Epithelial cell of proximal tubule (primary cell): ENCODE measurements around the gene CCDC83. TPM values are rescaled to one million over a fixed set of nuclear protein-coding genes. Genes with fewer than 3 reads are reported as not detected.

ENCODE experiments used
- DNase-seq: peaks from one replicate; pipeline ENCODE4 v3.0.0-alpha.2; 2011; ENCODE audit warnings: low read depth
- H3K4me3 ChIP-seq: 2 replicates; pipeline ENCODE4 v1.5.1; 2011; ENCODE audit warnings: low read depth, mild to moderate bottlenecking, low read length
- CTCF ChIP-seq: conservative IDR thresholded peaks from 2 replicates; pipeline ENCODE4 v1.5.1; 2012; ENCODE audit warnings: low read depth, mild to moderate bottlenecking, low read length
- total RNA-seq: library from RNA; depleted of rRNA; stranded (reverse); fragments of >200 nt; gene quantifications from 2 replicates; pipeline ENCODE4 v1.2.3, GENCODE V29; 2015

The CCDC83 gene
- total RNA-seq, 1 donor from 2014 or later = not detected

DNA sequence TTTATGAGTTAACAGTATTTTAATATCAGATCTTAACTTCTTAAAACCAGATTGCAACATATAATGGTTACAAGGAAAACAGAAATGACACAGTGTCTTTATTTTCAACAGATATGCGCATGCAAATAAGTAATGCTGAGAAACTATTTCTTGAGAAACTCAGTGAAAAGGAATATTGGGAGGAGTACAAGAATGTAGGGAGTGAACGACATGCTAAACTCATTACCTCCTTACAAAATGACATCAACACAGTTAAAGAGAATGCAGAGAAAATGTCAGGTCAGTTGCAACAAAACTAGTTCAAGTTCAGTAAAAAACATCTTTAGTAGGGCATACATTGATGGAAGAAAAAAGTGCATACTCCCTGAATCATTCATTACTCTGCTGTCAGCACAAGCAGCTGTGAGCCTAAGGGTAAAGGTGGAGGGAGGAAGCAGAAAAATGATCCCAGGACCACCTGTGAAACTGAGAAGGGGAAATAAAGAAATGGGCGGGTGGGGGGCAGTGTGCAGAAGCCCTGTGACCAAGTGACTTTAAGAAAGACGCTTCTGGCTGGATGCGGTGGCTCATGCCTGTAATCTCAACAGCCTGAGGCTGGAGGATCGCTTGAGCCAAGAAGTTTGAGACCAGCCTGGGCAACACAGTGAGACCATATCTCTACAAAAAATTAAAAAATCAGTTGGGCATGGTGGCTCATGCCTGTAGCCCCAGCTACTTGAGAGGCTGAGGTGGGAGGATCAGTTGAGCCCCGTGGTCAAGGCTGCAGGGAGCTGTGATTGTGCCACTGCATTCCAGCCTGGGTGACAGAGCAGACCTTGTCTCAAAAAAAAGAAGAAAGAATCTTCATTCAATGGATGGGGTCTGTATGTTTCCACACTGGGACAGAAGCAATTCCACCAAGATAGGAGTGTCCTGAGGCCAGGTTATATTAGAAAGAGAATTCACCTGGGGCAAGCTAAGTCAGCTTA, 31.2 kb downstream of the CCDC83 start:
- no peak for DNase-seq
- H3K4me3 ChIP-seq = no peak overlapping the region
- TF ChIP-seq CTCF = no peak

DNA sequence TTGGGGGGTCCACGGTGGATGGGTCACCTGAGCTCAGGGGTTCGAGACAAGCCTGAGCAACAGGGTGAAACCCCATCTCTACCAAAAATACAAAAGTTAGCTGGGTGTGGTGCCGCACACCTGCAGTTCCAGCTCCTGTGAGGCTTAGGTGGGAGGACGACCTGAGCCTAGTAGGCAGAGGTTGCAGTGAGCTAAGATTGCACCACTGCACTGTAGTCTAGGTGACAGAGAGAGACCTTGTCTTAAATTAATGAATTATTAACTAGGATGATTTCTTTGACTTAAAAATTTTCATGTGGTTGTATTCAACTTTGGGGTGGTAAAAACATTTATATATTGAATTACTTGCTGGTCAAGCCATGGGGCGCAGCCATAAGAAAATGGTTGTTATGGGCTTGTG, 33.9 kb downstream of the CCDC83 start:
- no peak for DNase-seq
- no peak for TF ChIP-seq CTCF
- H3K4me3 ChIP-seq = no peak overlapping the region

- peak; percentile 67 for DNase-seq
- H3K4me3 ChIP-seq = no peak overlapping the region
These were observed 34.7 kb downstream of the CCDC83 start for GRCh38 chr11:85889676-85890579.

DNA sequence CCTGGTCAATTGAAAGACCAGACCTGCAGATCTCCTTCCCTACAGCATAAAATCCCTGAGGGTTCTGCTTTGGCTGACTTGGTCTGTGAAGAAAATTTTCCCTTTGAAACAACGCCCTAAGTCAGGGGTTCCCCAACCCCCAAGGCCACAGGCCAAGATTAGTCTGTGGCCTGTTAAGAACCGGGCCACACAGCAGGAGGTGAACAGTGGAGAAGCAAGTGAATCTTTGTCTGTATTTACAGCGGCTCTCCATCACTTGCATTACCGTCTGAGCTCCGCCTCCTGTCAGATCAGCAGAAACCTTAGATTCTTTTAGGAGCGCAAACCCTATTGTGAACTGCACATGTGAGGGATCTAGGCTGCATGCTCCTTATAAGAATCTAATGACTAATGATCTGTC, 38.2 kb downstream of the CCDC83 start:
- DNase-seq = no peak
- TF ChIP-seq CTCF = no peak
- no peak overlapping the region for H3K4me3 ChIP-seq

More at GRCh38 chr11:85889676-85890579, 34.7 kb downstream of the CCDC83 start:
- TF ChIP-seq CTCF = no peak

DNA sequence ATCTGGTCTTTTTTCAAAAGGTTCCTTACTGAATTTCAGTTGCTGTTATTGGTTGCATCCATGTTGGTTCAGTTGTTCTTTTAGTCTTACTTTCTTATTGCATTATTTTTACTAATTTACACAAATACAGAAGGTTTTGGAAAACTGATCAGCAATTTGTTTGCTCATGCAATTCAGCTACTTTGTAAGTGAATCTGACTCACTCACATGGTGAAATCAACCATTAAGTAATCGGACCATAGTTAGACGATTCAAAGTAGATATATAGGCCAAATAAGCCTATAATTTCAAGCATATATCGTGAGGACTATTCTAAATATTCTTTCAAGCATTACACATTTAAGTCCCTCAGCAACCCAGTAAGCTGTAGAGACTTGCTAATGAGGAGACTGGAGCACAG, 41.7 kb downstream of the CCDC83 start:
- no peak for TF ChIP-seq CTCF
- H3K4me3 ChIP-seq = no peak overlapping the region
- DNase-seq = no peak

GRCh38 chr11:85898456-85898855, 43.3 kb downstream of the CCDC83 start:
- DNase-seq = no peak
- TF ChIP-seq CTCF = no peak
- no peak overlapping the region for H3K4me3 ChIP-seq
